RWPE1 (cell line): Measurements from ENCODE around the gene IRF2.
A peak's percentile ranks its signal among the peaks of the same experiment; 100 is the strongest.

Experiments used
- CTCF ChIA-PET: fragments of 350-600 bp; sonication (Branson Sonifier 250); formaldehyde crosslinking; extraction: SDS; loops from one replicate; lab custom pipeline; 2021; lab: Yijun Ruan, JAX
- POLR2A ChIA-PET: fragments of 400-600 bp; formaldehyde crosslinking; extraction: SDS; loops from one replicate; lab custom pipeline; 2020; ENCODE audit warnings: antibody characterized with exemption; ENCODE audit not compliant: low non-redundant PET; lab: Yijun Ruan, JAX
- DNase-seq: peaks from one replicate; pipeline ENCODE4 v3.0.0; 2012; ENCODE audit warnings: low spot score
- H3K27ac ChIP-seq: fragments of 450-650 bp; 2 replicates; pipeline ENCODE4 v1.5.1; 2017
- TF ChIP-seq, protein P1 (sequence below): fragments of 450-650 bp; conservative IDR thresholded peaks from 2 replicates; pipeline ENCODE4 v1.5.1; 2017; ENCODE audit warnings: low read depth, mild to moderate bottlenecking

The IRF2 gene

DNA sequence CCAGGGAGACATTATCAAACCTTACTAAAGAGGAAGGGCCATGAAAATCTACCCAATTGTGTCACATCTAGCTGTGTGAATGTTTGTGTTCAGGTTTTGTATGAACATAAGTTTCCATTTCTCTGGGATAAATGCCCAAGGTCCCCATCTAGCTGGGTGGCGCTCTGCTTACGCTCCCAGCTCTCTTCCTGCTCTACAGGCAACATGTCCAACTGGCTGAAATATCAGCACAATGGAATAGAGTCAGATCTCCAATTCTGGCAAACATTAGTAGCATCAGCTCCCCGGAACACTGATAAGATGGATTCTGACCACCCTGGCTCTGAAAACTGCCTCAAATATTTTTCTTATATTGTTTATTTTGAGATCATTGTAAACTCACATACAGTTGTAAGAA lies 74.8 kb downstream of the IRF2 start:
- TF ChIP-seq, protein P1, sequence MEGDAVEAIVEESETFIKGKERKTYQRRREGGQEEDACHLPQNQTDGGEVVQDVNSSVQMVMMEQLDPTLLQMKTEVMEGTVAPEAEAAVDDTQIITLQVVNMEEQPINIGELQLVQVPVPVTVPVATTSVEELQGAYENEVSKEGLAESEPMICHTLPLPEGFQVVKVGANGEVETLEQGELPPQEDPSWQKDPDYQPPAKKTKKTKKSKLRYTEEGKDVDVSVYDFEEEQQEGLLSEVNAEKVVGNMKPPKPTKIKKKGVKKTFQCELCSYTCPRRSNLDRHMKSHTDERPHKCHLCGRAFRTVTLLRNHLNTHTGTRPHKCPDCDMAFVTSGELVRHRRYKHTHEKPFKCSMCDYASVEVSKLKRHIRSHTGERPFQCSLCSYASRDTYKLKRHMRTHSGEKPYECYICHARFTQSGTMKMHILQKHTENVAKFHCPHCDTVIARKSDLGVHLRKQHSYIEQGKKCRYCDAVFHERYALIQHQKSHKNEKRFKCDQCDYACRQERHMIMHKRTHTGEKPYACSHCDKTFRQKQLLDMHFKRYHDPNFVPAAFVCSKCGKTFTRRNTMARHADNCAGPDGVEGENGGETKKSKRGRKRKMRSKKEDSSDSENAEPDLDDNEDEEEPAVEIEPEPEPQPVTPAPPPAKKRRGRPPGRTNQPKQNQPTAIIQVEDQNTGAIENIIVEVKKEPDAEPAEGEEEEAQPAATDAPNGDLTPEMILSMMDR, result no peak
- CTCF ChIA-PET, result no interaction called here
- no peak for DNase-seq
- peak overlapping the region; percentile 30 for H3K27ac ChIP-seq
- POLR2A ChIA-PET, result no interaction called here

DNA sequence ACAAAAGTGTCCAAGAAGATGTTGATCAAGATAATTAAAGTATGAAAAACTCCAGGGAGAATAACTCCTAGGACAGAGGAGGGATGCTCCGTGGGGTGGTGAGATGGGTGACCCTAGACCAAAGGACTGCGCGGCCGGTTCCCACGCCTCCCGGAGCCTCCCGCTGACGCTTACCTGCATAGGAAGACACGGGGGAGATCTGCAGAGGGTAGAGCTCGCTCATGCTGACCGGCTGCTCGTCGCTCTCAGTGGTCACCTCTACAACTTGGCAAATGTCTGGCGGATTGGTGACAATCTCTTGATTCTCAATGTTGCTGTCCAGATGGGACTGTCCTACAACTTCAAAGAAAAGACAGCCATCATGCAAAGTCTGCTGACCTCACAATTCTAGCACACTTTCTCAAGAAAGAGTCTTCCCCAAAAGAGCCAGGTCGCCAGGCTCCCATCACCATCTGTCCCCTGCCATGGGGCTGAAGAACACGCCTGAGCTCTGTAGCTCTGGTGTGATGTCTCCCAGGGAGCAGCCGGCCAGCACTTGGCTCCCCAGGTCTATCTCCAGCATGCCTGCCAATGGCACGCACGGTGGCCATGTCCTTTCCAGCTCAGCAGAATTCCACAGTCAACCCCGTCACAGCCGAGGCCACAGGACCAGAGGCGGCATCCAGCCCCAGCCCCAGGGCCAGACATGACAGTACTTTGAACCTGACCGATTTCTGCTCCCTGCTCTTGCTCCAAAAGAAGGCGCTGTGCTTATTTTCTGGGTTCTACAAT lies 75.4 kb downstream of the IRF2 start:
- DNase-seq, result no peak
- ChIA-PET POLR2A (no interaction called here), CTCF (no interaction called here)
- TF ChIP-seq, protein P1, result no peak
- peak overlapping the region; percentile 30 for H3K27ac ChIP-seq

DNA sequence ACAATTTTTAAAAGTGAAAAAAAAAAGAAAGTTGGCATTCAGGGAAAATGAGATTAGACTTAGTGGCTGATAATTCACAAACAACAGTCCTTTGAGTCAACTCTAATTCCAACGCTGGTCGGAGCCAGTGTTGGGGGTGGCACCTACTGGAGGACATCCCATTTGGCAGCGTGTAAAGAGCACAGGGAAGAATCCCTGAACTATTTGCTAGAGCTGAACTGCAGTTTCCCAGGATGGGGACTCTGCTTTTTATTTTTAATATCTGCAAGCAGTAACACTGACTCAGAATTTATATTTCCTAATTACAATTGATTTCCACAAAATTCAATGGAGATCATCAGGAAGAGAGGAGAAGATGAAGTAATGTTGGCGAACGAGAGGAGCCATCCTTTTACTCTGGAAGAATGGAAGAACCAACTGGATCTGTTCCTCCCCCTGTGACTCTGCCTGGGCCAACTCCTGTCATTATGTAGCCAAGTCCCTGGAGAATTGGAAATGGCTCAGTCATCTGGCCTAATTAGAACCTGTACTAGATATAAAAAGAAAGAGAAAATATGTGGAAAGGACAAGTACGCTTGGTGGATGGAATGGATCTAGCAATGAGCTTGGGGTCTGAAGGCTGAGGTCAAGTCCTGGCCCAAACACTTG lies 76.7 kb downstream of the IRF2 start:
- TF ChIP-seq, protein P1, result no peak
- no peak overlapping the region for H3K27ac ChIP-seq
- POLR2A ChIA-PET, result no interaction called here

DNA sequence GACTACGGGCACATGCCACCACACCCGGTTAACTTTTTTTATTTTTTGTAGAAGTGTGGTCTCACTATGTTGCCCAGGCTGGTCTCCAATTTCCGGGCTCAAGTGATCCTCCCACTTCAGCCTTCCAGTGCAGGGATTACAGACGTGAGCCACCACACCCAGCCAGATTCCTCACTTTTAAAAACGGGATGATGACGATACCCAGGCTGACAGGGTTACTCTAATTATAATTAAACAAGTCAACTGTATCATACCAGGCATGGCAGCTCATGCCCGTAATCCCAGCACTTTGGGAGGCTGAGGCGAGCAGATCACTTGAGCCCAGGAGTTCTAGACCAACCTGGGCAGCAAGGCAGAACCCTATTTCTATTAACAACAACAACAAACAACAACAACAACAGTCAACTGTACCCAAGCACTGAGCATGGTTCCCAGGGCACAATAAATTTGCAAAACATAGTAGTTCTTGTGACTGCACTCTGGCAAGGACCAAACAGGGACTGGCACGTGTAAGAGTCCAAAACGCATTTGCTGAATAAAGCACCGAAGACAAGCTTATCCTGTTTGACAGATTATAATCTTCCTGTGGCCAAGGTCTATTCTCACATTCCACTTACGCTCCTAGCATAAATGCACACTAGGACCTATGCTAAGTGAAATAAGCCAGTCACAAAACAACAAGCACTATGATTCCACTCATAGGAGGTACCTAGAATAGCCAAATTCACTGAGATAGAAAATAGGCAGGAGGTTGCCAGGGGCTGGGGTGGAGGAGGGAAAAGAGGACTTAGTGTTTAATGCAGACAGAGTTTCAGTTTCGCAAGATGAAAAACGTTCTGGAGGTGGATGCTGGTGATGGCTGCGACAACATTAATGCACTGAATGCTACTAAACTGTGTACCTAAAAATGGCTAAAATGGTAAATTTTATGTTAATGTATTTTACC lies 77.5 kb downstream of the IRF2 start:
- TF ChIP-seq, protein P1, result no peak
- H3K27ac ChIP-seq, result no peak overlapping the region
- POLR2A ChIA-PET, result no interaction called here
- CTCF ChIA-PET, result no interaction called here
- DNase-seq, result no peak

More for the DNA sequence above, 76.7 kb downstream of the IRF2 start:
- no peak for DNase-seq
- CTCF ChIA-PET, result interaction anchor here (0.6 to 0.7 kb wide), 2 partner anchors 17 to 471 kb away, joined by 3 to 6 read pairs; no protein-coding TSS in a partner anchor

DNA sequence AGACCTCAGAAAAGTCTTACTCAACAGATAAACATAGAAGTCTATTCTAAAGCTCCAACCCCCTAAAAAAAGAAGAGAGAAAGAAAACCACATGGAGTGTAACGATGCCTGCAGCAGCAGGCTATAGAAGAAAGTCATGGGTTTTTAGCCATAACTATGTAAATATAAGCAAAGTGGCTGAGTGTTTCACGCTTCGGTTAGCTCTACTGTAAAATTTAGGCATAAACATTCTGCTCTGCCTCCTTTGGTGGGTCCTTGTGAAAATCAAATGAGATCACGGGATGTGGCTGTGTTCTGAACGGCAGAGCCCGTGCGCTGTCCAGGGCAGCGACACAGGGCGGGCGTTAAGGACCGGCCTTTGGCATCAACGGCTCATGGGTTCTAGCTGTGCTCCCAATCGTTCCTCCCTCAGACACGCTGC lies 78.4 kb downstream of the IRF2 start:
- H3K27ac ChIP-seq, result no peak overlapping the region
- TF ChIP-seq, protein P1, result no peak
- DNase-seq, result no peak
- CTCF ChIA-PET, result no interaction called here
- POLR2A ChIA-PET, result no interaction called here

DNA sequence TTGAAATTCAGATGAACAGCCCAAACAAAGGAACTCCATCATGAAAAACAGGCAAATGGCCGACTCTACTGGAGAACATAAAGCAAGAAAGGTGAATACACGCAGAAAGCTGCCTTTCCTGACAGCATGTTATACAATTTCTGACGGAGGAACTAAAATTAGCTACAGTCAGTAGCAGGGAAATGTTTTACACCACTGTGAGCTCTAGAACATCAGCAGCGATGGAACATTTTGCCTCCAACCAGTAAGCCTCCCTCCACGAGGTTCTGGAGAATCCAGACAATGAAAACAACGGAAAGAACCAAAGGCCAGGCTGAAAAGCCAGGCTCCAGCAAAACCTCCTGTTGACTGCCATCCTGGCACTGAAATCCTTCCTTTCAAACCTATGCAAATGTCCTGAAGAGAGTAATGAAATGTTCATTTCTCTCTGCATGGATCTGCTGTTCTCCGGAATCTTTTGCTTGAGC lies 78.9 kb downstream of the IRF2 start:
- TF ChIP-seq, protein P1, result no peak
- CTCF ChIA-PET, result no interaction called here
- POLR2A ChIA-PET, result no interaction called here
- H3K27ac ChIP-seq, result no peak overlapping the region
- DNase-seq, result no peak
